ENCODE measurements around the gene PGAP6.
"Not testable (repeated sequence)": the region's sequence is repeated elsewhere in the genome, so short reads cannot be mapped to it uniquely, and the experiment has no call there.

DNA sequence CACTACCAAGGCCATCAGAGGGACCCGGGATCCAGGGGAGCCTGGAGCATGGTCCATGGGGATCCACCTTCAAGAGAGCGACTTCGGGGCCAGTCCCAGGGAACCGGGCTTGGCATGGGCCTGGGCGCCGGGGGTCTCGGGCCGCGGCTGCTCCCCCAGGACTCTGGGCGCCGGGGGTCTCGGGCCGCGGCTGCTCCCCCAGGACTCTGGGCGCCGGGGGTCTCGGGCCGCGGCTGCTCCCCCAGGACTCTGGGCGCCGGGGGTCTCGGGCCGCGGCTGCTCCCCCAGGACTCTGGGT, 19.1 kb downstream of the PGAP6 start:
- TF ChIP-seq, protein P1, sequence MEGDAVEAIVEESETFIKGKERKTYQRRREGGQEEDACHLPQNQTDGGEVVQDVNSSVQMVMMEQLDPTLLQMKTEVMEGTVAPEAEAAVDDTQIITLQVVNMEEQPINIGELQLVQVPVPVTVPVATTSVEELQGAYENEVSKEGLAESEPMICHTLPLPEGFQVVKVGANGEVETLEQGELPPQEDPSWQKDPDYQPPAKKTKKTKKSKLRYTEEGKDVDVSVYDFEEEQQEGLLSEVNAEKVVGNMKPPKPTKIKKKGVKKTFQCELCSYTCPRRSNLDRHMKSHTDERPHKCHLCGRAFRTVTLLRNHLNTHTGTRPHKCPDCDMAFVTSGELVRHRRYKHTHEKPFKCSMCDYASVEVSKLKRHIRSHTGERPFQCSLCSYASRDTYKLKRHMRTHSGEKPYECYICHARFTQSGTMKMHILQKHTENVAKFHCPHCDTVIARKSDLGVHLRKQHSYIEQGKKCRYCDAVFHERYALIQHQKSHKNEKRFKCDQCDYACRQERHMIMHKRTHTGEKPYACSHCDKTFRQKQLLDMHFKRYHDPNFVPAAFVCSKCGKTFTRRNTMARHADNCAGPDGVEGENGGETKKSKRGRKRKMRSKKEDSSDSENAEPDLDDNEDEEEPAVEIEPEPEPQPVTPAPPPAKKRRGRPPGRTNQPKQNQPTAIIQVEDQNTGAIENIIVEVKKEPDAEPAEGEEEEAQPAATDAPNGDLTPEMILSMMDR (IDR thresholded peaks at IDR 0.05; ENCODE audit: low read depth, low read length, poor library complexity, severe bottlenecking): not testable (repeated sequence)
- not testable (repeated sequence) for TF ChIP-seq EZH2phosphoT487 (IDR thresholded peaks at IDR 0.05; ENCODE audit: borderline replicate concordance, low read length)
